K562 (cell line): Measurements from ENCODE around the gene SFRP2. TPM values are rescaled to one million over a fixed set of nuclear protein-coding genes. Genes with fewer than 3 reads are reported as not detected.
A peak's percentile ranks its signal among the peaks of the same experiment; 100 is the strongest.

ENCODE experiments used
- ATF1 ChIP-seq, 2 experiments: fragments of 450-650 bp in 1 of 2; IDR thresholded peaks; 2 replicates each; pipeline ENCODE4 v1.6.1; 2016; ENCODE audit warnings: missing compliant biosample characterization in 1 of 2, missing genetic modification characterization in 1 of 2
- ATF7 ChIP-seq: fragments of 450-650 bp; IDR thresholded peaks from 2 replicates; pipeline ENCODE4 v1.7.1; 2014; ENCODE audit warnings: mild to moderate bottlenecking, moderate library complexity
- BACH1 ChIP-seq: fragments of 200-800 bp; sonication (Bioruptor generic); IDR thresholded peaks from 2 replicates; pipeline ENCODE4 v1.6.1; 2016; ENCODE audit warnings: missing genetic modification characterization, missing compliant biosample characterization
- CBX5 ChIP-seq: IDR thresholded peaks from 2 replicates; pipeline ENCODE4 v1.6.1; 2014; ENCODE audit warnings: low read depth, borderline replicate concordance
- ELF1 ChIP-seq: fragments of 200-800 bp; sonication (Bioruptor generic); IDR thresholded peaks from 2 replicates; pipeline ENCODE4 v1.6.1; 2016; ENCODE audit warnings: missing genetic modification characterization, missing compliant biosample characterization
- EP400 ChIP-seq: fragments of 450-650 bp; IDR thresholded peaks from 2 replicates; pipeline ENCODE4 v1.6.1; 2017; ENCODE audit warnings: antibody characterized with exemption, mild to moderate bottlenecking, moderate library complexity
- ETV6 ChIP-seq, 3 experiments: fragments of 150-350 bp in 1 of 3; sonication (generic) in 1 of 3; formaldehyde crosslinking in 1 of 3; IDR thresholded peaks; 2 replicates each; pipeline versions ENCODE4 v1.6.1 to v1.8.0; 2014 to 2022; ENCODE audit warnings: borderline replicate concordance in 2 of 3, low read depth in 2 of 3, antibody characterized with exemption in 1 of 3, low read length in 1 of 3, mild to moderate bottlenecking in 1 of 3, missing genetic modification reagents in 1 of 3
- EZH2 ChIP-seq: IDR thresholded peaks from 2 replicates; pipeline ENCODE4 v1.6.1; 2012; ENCODE audit warnings: low read depth, mild to moderate bottlenecking, inconsistent platforms, low read length, borderline replicate concordance
- GABPA ChIP-seq: fragments of 200-800 bp; sonication (Bioruptor generic); conservative IDR thresholded peaks from 2 replicates; pipeline ENCODE4 v1.6.1; 2016; ENCODE audit warnings: low read depth, missing genetic modification characterization, missing compliant biosample characterization
- HMG20A ChIP-seq: fragments of 450-650 bp; formaldehyde crosslinking; conservative IDR thresholded peaks from 2 replicates; pipeline ENCODE4 v1.4.0; 2020; ENCODE audit warnings: mild to moderate bottlenecking, mixed read lengths
- HNRNPUL1 ChIP-seq: fragments of 200-400 bp; formaldehyde crosslinking; IDR thresholded peaks from 2 replicates; pipeline ENCODE4 v1.6.1; 2017; ENCODE audit warnings: low read length
- JUN ChIP-seq, 2 experiments: sonication (generic) in 1 of 2; formaldehyde crosslinking in 1 of 2; IDR thresholded peaks; 2 replicates each; pipeline versions ENCODE4 v1.6.1 to v1.8.0; 2012 to 2022; ENCODE audit warnings: borderline replicate concordance in 2 of 2, mild to moderate bottlenecking in 2 of 2, improper control_type of control experiment in 1 of 2, low read depth in 1 of 2, low read length in 1 of 2, missing genetic modification reagents in 1 of 2
- L3MBTL2 ChIP-seq: fragments of 450-650 bp; IDR thresholded peaks from 2 replicates; pipeline ENCODE4 v1.6.1; 2016; ENCODE audit warnings: mild to moderate bottlenecking, moderate library complexity
- MAZ ChIP-seq, 2 experiments: fragments of 450-650 bp in 1 of 2; sonication (generic) in 1 of 2; formaldehyde crosslinking; IDR thresholded peaks in 1 of 2; conservative IDR thresholded peaks in 1 of 2; 2 replicates each; pipeline versions ENCODE4 v1.4.0 to v1.5.0; 2020; ENCODE audit warnings: mild to moderate bottlenecking in 1 of 2, missing genetic modification reagents in 1 of 2
- MCM7 ChIP-seq, 2 experiments: fragments of 450-650 bp; IDR thresholded peaks; 2 replicates each; pipeline ENCODE4 v1.6.1; 2016 to 2018
- NEUROD1 ChIP-seq: fragments of 150-350 bp; IDR thresholded peaks from 2 replicates; pipeline ENCODE4 v1.6.1; 2014; ENCODE audit warnings: borderline replicate concordance, low read length, low read depth; ENCODE audit not compliant: partially characterized antibody
- PHF20 ChIP-seq: fragments of 450-650 bp; IDR thresholded peaks from 2 replicates; pipeline ENCODE4 v1.6.1; 2018; ENCODE audit not compliant: partially characterized antibody
- POLR2AphosphoS2 ChIP-seq: IDR thresholded peaks from 2 replicates; pipeline ENCODE4 v1.6.1; 2012; ENCODE audit warnings: low read length, improper control_type of control experiment
- POLR2AphosphoS5 ChIP-seq: IDR thresholded peaks from 2 replicates; pipeline ENCODE4 v1.6.1; 2011; ENCODE audit warnings: mild to moderate bottlenecking, low read depth, low read length, moderate library complexity; ENCODE audit not compliant: control insufficient read depth, insufficient read depth
- RBM39 ChIP-seq: fragments of 200-400 bp; formaldehyde crosslinking; optimal IDR thresholded peaks from 2 replicates; pipeline ENCODE3; 2018; ENCODE audit warnings: low read depth, low read length
- STAG1 ChIP-seq: sonication (generic); formaldehyde crosslinking; IDR thresholded peaks from 2 replicates; pipeline ENCODE4 v1.5.0; 2020; ENCODE audit warnings: missing genetic modification reagents, borderline replicate concordance
- TAL1 ChIP-seq: fragments of 450-650 bp; IDR thresholded peaks from 2 replicates; pipeline ENCODE4 v1.6.1; 2016; ENCODE audit warnings: mild to moderate bottlenecking
- ZNF23 ChIP-seq: fragments of 250-450 bp; sonication (Bioruptor Pico); IDR thresholded peaks from 2 replicates; pipeline ENCODE4 v1.4.0; 2020; ENCODE audit warnings: mild to moderate bottlenecking
- polyA plus RNA-seq, 8 experiments: library from polyadenylated mRNA; depleted of rRNA in 4 of 8; stranded (reverse) in 5 of 8; unstranded in 3 of 8; fragments of >200 nt; fragmentation: Nextera tagmentation in 2 of 8; fragmentation: Illumina TruSeq in 1 of 8; extraction: Ambion mirVana in 2 of 8; extraction: Trizol in 1 of 8; gene quantifications; 2 replicates each; pipeline versions ENCODE4 v1.2.1 to v1.2.3, GENCODE V29; 2011 to 2014; ENCODE audit warnings: inconsistent platforms in 1 of 8, missing spikeins in 1 of 8
- total RNA-seq, 7 experiments: library from RNA; depleted of rRNA in 6 of 7; stranded (reverse); fragments of >200 nt in 6 of 7; fragmentation: Illumina TruSeq in 2 of 7; extraction: Trizol in 2 of 7; gene quantifications; 2 replicates each; pipeline versions ENCODE4 v1.2.1 to v1.2.3, GENCODE V29; 2011 to 2021; ENCODE audit warnings: low replicate concordance in 1 of 7
- TF ChIP-seq, protein P1 (sequence below): fragments of 250-450 bp; sonication (Bioruptor Pico); IDR thresholded peaks from 2 replicates; pipeline ENCODE4 v1.5.0; 2022; ENCODE audit warnings: mild to moderate bottlenecking
- TF ChIP-seq, protein P2 (sequence below), 2 experiments: fragments of 450-650 bp in 1 of 2; sonication (generic) in 1 of 2; formaldehyde crosslinking in 1 of 2; IDR thresholded peaks in 1 of 2; conservative IDR thresholded peaks in 1 of 2; 2 replicates each; pipeline versions ENCODE4 v1.6.1 to v1.8.1; 2016 to 2023; ENCODE audit warnings: mild to moderate bottlenecking in 2 of 2, moderate library complexity in 2 of 2, inconsistent platforms in 1 of 2, missing genetic modification reagents in 1 of 2
- TF ChIP-seq, protein P3 (sequence below): IDR thresholded peaks from 2 replicates; pipeline ENCODE4 v1.6.1; 2011; ENCODE audit not compliant: insufficient read length; ENCODE audit errors: extremely low read depth

The SFRP2 gene
- total and polyA plus RNA-seq, 9 of the 15 experiments (the other 6 are each of a cell fraction or from before 2014, with no cell fraction given) = 0.29 TPM; not detected in 8

DNA sequence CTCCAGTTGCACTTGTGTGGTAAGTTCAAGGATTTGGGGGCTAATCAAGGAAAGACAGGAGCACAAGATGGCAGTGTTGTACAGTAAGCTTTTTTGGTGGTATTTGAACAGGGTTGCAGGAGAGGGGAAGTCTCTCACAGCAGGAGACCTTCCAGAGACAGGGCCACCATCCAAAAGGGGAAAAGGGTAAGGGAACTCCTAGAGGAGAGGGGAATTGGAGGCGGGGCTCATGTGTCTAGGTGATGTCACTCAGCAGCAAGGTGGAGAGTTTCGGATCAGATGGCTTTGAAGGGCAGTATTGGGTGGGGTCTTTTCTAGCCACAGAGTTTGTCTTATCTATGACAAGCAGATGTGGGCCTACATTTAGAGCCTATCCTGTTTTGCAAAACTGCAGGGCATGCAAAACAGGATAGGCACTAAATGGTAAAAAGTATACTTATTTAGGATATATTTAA is 15.6 kb downstream of the SFRP2 start (continued):
- TF ChIP-seq, protein P1, sequence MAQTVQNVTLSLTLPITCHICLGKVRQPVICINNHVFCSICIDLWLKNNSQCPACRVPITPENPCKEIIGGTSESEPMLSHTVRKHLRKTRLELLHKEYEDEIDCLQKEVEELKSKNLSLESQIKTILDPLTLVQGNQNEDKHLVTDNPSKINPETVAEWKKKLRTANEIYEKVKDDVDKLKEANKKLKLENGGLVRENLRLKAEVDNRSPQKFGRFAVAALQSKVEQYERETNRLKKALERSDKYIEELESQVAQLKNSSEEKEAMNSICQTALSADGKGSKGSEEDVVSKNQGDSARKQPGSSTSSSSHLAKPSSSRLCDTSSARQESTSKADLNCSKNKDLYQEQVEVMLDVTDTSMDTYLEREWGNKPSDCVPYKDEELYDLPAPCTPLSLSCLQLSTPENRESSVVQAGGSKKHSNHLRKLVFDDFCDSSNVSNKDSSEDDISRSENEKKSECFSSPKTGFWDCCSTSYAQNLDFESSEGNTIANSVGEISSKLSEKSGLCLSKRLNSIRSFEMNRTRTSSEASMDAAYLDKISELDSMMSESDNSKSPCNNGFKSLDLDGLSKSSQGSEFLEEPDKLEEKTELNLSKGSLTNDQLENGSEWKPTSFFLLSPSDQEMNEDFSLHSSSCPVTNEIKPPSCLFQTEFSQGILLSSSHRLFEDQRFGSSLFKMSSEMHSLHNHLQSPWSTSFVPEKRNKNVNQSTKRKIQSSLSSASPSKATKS (CRISPR knock-in tag) = no peak
- TF ChIP-seq EP400 = peak; percentile 26; the same call in 1 of the 2 replicates
- TF ChIP-seq HMG20A (CRISPR knock-in tag) = no peak
- peak in 1 of 2 experiments; percentile 49; a peak in 1 of 4 replicates for TF ChIP-seq MAZ (CRISPR knock-in tag; conservative IDR thresholded peaks at IDR 0.05 in 1 of 2, IDR thresholded peaks at IDR 0.05 in 1 of 2)
- TF ChIP-seq, protein P2, sequence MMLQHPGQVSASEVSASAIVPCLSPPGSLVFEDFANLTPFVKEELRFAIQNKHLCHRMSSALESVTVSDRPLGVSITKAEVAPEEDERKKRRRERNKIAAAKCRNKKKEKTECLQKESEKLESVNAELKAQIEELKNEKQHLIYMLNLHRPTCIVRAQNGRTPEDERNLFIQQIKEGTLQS (IDR thresholded peaks at IDR 0.05) = peak; percentile 86
- TF ChIP-seq, protein P2 (CRISPR knock-in tag; conservative IDR thresholded peaks at IDR 0.05) = no peak
- TF ChIP-seq, protein P3, sequence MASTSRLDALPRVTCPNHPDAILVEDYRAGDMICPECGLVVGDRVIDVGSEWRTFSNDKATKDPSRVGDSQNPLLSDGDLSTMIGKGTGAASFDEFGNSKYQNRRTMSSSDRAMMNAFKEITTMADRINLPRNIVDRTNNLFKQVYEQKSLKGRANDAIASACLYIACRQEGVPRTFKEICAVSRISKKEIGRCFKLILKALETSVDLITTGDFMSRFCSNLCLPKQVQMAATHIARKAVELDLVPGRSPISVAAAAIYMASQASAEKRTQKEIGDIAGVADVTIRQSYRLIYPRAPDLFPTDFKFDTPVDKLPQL = no peak
- TF ChIP-seq RBM39 = no peak
- peak; percentile 26 for TF ChIP-seq NEUROD1
- no peak for TF ChIP-seq POLR2AphosphoS2
- TF ChIP-seq CBX5 = no peak
- no peak for TF ChIP-seq BACH1 (tag)
- TF ChIP-seq MCM7 (IDR thresholded peaks at IDR 0.05) = no peak
- no peak for TF ChIP-seq ELF1 (tag)
- TF ChIP-seq ZNF23 (CRISPR knock-in tag) = no peak
- TF ChIP-seq HNRNPUL1 = no peak
- no peak for TF ChIP-seq EZH2
- TF ChIP-seq L3MBTL2 = peak; percentile 17; the same call in 1 of the 2 replicates
- no peak for TF ChIP-seq ETV6 (IDR thresholded peaks at IDR 0.05; ENCODE audit: borderline replicate concordance in 1 of 2, low read depth in 2 of 2, low read length in 1 of 2)
- no peak for TF ChIP-seq ETV6 (CRISPR knock-in tag; IDR thresholded peaks at IDR 0.05; ENCODE audit: borderline replicate concordance)
- peak; percentile 93 for TF ChIP-seq TAL1
- TF ChIP-seq POLR2AphosphoS5 = peak; percentile 78; the same call in 1 of the 2 replicates
- TF ChIP-seq ATF1 (CRISPR knock-in tag; IDR thresholded peaks at IDR 0.05) = no peak
- peak; percentile 74; the same call in 1 of the 2 replicates for TF ChIP-seq ATF1 (tag; IDR thresholded peaks at IDR 0.05)
- TF ChIP-seq JUN (IDR thresholded peaks at IDR 0.05; ENCODE audit: borderline replicate concordance, low read depth, low read length) = peak; percentile 58
- TF ChIP-seq JUN (CRISPR knock-in tag; IDR thresholded peaks at IDR 0.05; ENCODE audit: borderline replicate concordance) = no peak
- TF ChIP-seq GABPA (tag) = no peak
- TF ChIP-seq STAG1 (CRISPR knock-in tag) = no peak
- TF ChIP-seq PHF20 = no peak
- TF ChIP-seq ATF7 = peak; percentile 96
